Tibial nerve (tissue), 4 donors: ENCODE data around the gene NEURL3. TPM values are rescaled to one million over a fixed set of nuclear protein-coding genes. Genes with fewer than 3 reads are reported as not detected.

Experiments used
- DNase-seq, 2 donors: peaks; one replicate each; pipeline ENCODE4 v3.0.0-alpha.2; 2019; ENCODE audit warnings: low spot score in 2 of 2
- H3K27ac ChIP-seq, 4 donors: fragments of 200-600 bp; sonication (generic) in 3 of 4; one replicate each; pipeline ENCODE4 v1.5.1; 2017 to 2019; ENCODE audit warnings: mild to moderate bottlenecking in 1 of 4
- H3K27me3 ChIP-seq, 2 donors: fragments of 200-600 bp; sonication (generic) in 1 of 2; one replicate each; pipeline versions ENCODE4 v1.5.1 to v1.6.0; 2017 to 2019
- H3K36me3 ChIP-seq, 3 donors: fragments of 200-600 bp; sonication (generic); one replicate each; pipeline ENCODE4 v1.5.1; 2018 to 2019
- H3K4me1 ChIP-seq, 4 donors: fragments of 200-600 bp; sonication (generic) in 3 of 4; one replicate each; pipeline ENCODE4 v1.5.1; 2017 to 2019
- H3K4me3 ChIP-seq, 4 donors: fragments of 200-600 bp; sonication (generic) in 3 of 4; one replicate each; pipeline ENCODE4 v1.5.1; 2017 to 2019; ENCODE audit warnings: mild to moderate bottlenecking in 1 of 4, moderate library complexity in 1 of 4
- H3K9me3 ChIP-seq, 4 donors: fragments of 200-600 bp; sonication (generic) in 3 of 4; one replicate each; pipeline ENCODE4 v1.5.1; 2017 to 2019
- EP300 ChIP-seq, 2 donors: sonication (generic); formaldehyde crosslinking; IDR thresholded peaks; one replicate each; pipeline ENCODE4 v1.6.1; 2017; ENCODE audit warnings: antibody characterized with exemption in 2 of 2, mild to moderate bottlenecking in 1 of 2
- POLR2A ChIP-seq, 2 donors: fragments of 450-650 bp; IDR thresholded peaks; one replicate each; pipeline ENCODE4 v1.6.1; 2017; ENCODE audit warnings: antibody characterized with exemption in 2 of 2, mild to moderate bottlenecking in 2 of 2, moderate library complexity in 2 of 2
- WGBS, 2 donors: methylation state at CpG; one replicate each; pipeline ENCODE4 v1.1.5; 2018; 5-methylcytosine and 5-hydroxymethylcytosine counted together
- total RNA-seq, 4 donors: library from RNA; depleted of rRNA; stranded (reverse); fragments of >200 nt; gene quantifications; one replicate each; pipeline ENCODE4 v1.1.0, GENCODE V29; 2016
- TF ChIP-seq, protein P1 (sequence below), 5 experiments: fragments of 200-600 bp in 3 of 5; fragments of 450-650 bp in 2 of 5; sonication (generic) in 3 of 5; IDR thresholded peaks; one replicate each; pipeline ENCODE4 v1.5.1; 2016 to 2019; ENCODE audit warnings: antibody characterized with exemption in 5 of 5, mild to moderate bottlenecking in 3 of 5, moderate library complexity in 2 of 5

The NEURL3 gene
- total RNA-seq, 4 donors from 2014 or later: 1.5 TPM; not detected in 3

DNA sequence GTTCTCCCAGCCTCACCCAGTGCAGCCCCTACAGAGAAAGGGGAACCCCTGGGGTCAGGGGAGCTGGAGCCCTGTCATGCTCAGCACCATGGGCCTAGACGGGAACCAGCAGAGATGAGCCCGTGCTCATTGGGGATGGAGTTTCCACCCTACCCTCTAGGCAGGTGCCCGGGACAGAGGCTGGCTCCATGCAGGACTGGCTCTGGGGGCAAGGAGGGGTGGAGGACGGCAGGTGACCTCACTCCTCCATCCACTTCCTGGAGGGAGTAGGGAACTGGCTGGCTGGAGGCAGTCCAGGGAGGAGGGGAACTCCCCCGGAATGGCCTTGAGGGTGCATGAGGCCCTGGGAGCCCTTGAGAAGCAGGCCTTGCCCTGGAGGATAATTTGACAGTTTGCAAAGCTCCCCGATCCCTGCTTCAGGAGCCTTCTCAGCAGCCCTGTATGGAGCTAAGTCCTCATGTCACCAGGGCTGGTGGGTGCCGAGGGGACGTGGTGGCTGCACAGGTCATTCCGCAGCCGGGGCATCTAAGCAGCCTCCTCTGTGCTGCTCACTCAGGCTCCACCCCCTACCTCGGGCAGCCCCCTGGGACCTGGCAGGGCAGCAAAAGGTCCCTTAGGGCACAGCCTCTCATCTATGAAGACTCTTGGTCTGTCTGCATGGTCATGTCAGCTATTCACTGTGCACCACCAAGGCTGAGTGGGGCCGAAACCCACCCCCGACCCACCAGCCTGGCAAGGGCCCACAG, 2.1 kb downstream of the NEURL3 start:
- no peak for DNase-seq
- TF ChIP-seq EP300 (IDR thresholded peaks at IDR 0.05) (no peak), POLR2A (IDR thresholded peaks at IDR 0.05) (no peak)
- TF ChIP-seq, protein P1, sequence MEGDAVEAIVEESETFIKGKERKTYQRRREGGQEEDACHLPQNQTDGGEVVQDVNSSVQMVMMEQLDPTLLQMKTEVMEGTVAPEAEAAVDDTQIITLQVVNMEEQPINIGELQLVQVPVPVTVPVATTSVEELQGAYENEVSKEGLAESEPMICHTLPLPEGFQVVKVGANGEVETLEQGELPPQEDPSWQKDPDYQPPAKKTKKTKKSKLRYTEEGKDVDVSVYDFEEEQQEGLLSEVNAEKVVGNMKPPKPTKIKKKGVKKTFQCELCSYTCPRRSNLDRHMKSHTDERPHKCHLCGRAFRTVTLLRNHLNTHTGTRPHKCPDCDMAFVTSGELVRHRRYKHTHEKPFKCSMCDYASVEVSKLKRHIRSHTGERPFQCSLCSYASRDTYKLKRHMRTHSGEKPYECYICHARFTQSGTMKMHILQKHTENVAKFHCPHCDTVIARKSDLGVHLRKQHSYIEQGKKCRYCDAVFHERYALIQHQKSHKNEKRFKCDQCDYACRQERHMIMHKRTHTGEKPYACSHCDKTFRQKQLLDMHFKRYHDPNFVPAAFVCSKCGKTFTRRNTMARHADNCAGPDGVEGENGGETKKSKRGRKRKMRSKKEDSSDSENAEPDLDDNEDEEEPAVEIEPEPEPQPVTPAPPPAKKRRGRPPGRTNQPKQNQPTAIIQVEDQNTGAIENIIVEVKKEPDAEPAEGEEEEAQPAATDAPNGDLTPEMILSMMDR (IDR thresholded peaks at IDR 0.05): no peak
- Histone ChIP-seq H3K4me3 (no peak overlapping the region), H3K27me3 (peaks cover 0 to 28% of the 10 kb centered on the region in 2 donors), H3K27ac (no peak overlapping the region), H3K9me3 (no peaks in the 10 kb centered on the region), H3K4me1 (peaks cover 0 to 8% (median 6%) of the 10 kb centered on the region in 4 donors), H3K36me3 (no peaks in the 10 kb centered on the region)
- 30 to 80% methylated on average over 3 to 11 of the region's 13 CpGs for WGBS, 2 donors

DNA sequence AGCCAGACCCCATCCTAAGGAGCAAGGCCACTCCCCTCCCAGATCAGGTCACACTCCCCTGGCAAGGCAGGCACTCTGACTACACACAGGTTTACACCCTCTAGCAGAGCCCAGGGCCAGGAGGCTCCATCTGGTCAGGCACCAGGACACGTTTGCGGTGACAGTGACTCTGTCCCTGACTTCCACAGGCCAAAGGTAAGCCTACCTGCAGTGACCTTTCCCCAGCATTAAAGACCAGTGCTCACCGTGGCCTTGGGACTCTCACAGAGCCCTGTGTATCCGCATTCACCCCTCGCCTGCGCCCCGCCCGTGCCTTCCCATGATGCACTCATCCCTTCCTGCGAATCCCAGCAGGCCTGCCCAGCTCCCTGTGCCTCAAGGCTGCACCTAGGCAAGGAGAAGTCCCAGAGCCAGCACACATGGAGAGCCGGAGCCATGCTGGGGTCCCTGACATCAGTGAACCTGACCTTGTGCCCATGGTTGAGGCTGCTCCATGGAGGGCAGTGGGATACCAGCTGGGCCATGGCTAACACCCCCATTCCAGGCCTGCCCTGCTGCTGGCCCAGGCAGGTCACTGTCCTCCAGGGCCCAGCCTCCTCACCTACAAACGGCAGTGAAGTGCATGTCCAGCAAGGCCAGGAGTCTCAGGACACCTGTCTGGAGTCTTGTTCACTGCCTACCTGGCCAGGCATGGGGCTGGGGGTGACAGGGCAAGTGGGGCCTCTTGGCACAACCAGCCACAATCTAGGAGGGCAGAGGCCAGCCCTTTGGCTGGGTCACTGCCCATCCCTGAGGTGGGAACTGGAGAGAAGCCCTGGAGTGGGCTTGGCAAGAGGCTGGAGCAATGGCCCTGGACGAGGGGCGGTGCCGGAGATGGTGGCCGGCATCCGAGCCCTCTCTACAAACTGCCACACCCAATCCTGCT, 3.0 kb downstream of the NEURL3 start:
- 80 to 81% methylated on average over 11 to 15 of the region's 16 CpGs for WGBS, 2 donors
- no peak for DNase-seq

DNA sequence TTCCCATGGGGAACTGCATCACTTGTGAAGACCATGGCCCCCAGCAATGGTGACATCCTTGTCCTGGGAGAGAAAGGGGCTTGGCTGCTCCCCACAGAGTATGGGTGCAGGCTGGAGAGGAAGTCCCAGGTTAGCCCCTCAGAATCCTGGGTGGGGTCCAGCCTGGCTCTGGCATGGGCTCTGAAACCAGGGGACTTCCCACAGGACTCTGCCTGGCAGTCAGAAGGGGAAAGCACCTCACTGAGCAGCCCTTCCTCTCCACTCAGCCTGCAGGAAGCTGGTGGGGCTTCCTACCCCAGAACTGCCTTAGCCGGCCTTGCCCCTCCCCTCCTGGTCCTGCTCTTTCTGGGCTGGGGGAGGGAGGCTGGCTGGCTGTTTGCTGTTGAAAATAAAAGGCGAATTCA, 3.7 kb downstream of the NEURL3 start:
- no peaks in the 10 kb centered on the region for H3K4me1 ChIP-seq
- no peak for DNase-seq
- WGBS, 2 donors: 59% methylated on average over 2 of the region's 2 CpGs
- H3K36me3 ChIP-seq: no peaks in the 10 kb centered on the region
- peaks cover 0 to 28% of the 10 kb centered on the region in 2 donors for H3K27me3 ChIP-seq
- TF ChIP-seq EP300 (IDR thresholded peaks at IDR 0.05): no peak
- no peaks in the 10 kb centered on the region for H3K9me3 ChIP-seq
- H3K4me3 ChIP-seq: no peak overlapping the region
- H3K27ac ChIP-seq: no peak overlapping the region

More for the DNA sequence above, 3.0 kb downstream of the NEURL3 start:
- no peak for TF ChIP-seq POLR2A (IDR thresholded peaks at IDR 0.05)
- no peak for TF ChIP-seq EP300 (IDR thresholded peaks at IDR 0.05)
- TF ChIP-seq, protein P1 (IDR thresholded peaks at IDR 0.05): no peak
- Histone ChIP-seq H3K4me3 (no peak overlapping the region), H3K36me3 (no peaks in the 10 kb centered on the region), H3K9me3 (no peaks in the 10 kb centered on the region), H3K4me1 (no peaks in the 10 kb centered on the region), H3K27ac (no peak overlapping the region), H3K27me3 (peaks cover 0 to 28% of the 10 kb centered on the region in 2 donors)

DNA sequence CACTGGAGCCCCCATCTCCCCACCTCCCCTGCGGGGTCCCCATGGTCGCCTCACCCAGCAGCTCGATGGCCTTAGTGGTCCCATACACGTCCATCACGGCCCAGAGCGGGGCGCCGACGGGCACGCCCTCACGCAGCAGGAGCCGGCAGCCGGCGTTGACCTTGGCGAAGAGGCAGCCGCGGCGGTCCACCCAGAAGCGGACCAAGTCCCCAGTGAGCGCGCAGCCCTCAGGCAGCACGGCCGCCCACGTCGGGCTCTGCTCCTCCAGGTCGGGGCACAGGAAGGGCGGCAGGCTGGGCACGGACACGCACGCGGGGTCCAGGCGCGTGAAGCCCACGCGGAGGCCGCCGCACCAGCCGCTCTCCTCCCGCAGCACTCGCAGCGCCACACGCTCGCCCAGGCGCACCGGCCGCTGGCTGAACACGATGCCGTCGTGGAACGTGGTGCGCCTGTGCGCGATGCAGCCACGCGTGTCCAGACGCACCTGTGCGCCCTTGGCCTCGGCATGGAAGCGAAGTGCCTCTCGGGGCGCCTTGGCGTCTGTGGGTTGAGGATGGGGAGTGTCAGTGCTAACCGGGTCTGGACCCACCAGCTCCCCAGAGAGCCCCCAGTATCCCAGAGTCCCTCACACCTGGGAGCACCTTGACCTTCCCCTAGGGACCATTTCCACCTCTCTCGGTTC, 4.6 kb downstream of the NEURL3 start:
- H3K27ac ChIP-seq: no peak overlapping the region
- peaks cover 0 to 5% (median 0%) of the 10 kb centered on the region in 4 donors for H3K9me3 ChIP-seq
- TF ChIP-seq, protein P1 (IDR thresholded peaks at IDR 0.05): no peak
- TF ChIP-seq POLR2A (IDR thresholded peaks at IDR 0.05): no peak
- no peak for TF ChIP-seq EP300 (IDR thresholded peaks at IDR 0.05)
- peaks cover 0 to 28% of the 10 kb centered on the region in 2 donors for H3K27me3 ChIP-seq
- H3K4me3 ChIP-seq: no peak overlapping the region
- WGBS, 2 donors: 29 to 37% methylated on average over 21 to 29 of the region's 64 CpGs
- H3K36me3 ChIP-seq: no peaks in the 10 kb centered on the region
- no peaks in the 10 kb centered on the region for H3K4me1 ChIP-seq
- DNase-seq: no peak
